Muscle of back (tissue), 11 donors: ENCODE measurements around the gene LEFTY1. TPM values are rescaled to one million over a fixed set of nuclear protein-coding genes. Genes with fewer than 3 reads are reported as not detected.

ENCODE experiments used
- DNase-seq, 3 donors: peaks; one replicate each; pipeline versions ENCODE4 v3.0.0 to v3.0.0-alpha.2; 2013
- polyA plus RNA-seq, 10 donors: library from polyadenylated mRNA; unstranded; fragments of 120-200 nt; gene quantifications; one replicate each; pipeline ENCODE4 v1.2.1, GENCODE V29; 2013; ENCODE audit not compliant: insufficient read length in 10 of 10

Gene LEFTY1
- polyA plus RNA-seq, 10 donors, result 0.18 to 0.48 (median 0.31) TPM; not detected in 2

- DNase-seq, result no peak
Measured at GRCh38 chr1:225917101-225917500, 28.2 kb upstream of the LEFTY1 start.

- DNase-seq, result no peak
Measured at GRCh38 chr1:225915538-225915991, 26.6 kb upstream of the LEFTY1 start.

DNA sequence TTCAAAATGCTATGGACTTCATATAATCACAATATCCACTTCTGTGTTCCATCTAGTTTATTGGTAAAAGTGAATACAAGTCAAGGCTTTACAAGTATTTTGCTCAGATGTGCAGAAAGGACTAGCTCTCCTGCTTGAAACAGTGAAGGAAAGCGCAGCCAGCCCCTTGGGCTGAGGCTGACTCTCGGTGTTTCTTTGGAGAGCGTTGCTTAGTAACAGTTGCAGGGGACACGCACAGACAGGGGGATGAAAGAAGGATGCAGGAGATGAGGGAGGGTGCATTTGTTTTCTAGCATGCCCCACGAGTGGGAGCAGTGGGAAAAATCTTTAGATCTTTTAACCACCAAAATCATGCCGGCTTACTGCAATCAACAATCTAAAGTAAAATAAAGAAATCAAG, 26.0 kb upstream of the LEFTY1 start:
- no peak for DNase-seq

DNA sequence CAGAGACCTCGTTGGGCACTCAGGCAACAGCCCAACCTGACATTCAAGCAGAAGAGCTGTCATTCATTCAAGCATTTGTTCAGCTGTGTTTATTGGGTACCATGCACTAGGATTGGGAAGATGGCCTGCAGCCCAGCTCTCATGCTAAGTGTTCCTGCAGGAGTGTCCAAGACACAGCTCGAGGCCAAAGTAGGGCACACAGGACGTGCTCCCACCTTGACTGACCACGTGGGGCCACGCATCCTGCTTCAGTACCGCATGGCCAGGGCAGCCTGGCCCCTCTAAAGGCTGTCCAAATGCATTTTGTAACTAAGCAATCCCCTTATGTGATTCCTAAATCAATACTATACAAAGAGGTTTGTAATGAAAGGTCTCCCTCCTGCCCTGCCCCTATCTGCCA, 25.4 kb upstream of the LEFTY1 start:
- DNase-seq, result no peak

GRCh38 chr1:225911191-225912130, 22.5 kb upstream of the LEFTY1 start:
- DNase-seq, result peak; percentile 30 to 87 (median 71)

- no peak for DNase-seq
Measured at GRCh38 chr1:225909477-225909876, 20.5 kb upstream of the LEFTY1 start.

DNA sequence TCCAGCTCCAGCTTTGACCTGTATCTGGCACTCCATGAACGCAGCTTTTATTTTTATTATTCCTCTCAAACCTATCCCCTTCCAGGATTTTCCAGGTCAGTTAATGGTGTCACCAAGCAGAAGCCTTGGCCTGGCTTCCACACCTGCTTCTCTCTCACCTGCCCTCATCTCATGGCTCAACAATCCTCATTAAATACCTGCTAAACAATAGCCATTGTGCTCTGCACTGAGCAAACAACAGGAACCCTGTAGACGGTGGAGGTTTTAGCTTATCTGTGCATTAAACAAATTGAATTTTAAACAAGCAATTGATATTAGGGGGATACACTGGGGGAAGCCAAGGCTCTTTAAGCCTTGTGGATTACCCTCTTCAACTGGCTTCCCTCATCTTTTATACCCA, 19.8 kb upstream of the LEFTY1 start:
- DNase-seq, result no peak

DNA sequence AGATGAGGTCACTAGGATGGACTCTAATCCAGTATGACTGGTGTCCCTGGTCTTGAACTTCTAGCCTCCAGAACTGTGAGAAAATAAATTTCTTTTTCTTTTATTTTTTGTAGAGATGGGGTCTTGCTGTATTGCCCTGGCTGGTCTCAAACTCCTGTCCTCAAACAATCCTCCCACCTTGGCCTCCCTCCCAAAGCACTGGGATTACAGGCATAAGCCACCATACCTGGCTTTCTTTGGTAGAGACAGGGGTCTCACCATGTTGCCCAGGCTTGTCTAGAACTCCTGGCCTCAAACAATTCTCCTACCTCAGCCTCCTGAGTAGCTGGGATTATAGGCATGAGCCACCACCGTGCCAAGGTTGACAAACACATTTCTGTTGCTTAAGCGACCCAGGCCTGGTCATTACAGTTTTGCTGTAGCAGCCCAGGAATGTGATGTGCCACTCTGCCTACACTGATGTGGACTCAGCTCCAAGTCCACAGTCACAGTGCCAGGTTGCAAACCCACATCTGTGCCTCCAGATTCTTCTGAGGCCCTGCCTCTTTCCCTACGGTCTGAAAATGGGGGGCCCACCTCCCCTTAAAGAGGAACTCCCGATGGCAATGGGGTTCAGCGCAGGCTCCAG, 19.2 kb upstream of the LEFTY1 start:
- no peak for DNase-seq

DNA sequence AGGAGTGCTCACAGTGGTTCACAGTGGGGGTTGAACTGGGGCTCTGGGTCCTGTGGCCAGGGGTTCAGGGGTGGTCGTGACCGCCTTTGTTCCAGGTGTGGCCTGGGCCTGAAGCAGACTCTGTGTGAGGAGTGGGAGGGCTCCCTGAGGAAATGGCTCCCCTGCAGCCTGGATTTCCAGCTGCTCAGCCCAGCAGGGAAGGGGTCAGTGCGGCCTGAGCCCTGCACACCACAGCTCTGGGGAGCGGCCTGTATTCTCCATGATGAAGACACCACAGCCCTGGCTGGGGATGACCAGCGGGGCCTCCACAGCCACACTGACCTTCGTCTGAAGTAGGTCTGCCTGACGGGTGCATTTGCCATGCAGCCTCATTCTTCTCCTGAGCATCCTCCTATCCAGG, 18.4 kb upstream of the LEFTY1 start:
- no peak for DNase-seq

GRCh38 chr1:225906467-225906866, 17.5 kb upstream of the LEFTY1 start:
- DNase-seq, result no peak

DNA sequence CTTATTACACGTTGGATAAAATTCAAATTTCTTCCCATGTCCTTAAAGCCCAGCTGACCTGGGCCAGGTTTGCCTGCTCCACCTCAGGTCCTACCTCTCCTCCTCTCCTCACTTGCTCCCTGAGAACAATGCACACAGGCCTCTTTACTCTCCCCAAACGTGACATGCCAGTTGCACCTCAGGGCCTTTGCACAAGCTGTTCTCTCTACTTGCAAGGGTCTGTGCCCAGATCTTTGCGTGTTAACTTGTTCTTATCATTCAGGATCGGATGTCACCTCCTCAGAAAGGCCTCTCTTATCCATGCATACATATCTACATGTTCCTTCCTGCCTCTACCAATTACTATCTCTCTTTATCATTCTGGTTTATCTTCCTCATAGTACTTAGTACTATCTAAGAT, 14.7 kb upstream of the LEFTY1 start:
- DNase-seq, result no peak

DNA sequence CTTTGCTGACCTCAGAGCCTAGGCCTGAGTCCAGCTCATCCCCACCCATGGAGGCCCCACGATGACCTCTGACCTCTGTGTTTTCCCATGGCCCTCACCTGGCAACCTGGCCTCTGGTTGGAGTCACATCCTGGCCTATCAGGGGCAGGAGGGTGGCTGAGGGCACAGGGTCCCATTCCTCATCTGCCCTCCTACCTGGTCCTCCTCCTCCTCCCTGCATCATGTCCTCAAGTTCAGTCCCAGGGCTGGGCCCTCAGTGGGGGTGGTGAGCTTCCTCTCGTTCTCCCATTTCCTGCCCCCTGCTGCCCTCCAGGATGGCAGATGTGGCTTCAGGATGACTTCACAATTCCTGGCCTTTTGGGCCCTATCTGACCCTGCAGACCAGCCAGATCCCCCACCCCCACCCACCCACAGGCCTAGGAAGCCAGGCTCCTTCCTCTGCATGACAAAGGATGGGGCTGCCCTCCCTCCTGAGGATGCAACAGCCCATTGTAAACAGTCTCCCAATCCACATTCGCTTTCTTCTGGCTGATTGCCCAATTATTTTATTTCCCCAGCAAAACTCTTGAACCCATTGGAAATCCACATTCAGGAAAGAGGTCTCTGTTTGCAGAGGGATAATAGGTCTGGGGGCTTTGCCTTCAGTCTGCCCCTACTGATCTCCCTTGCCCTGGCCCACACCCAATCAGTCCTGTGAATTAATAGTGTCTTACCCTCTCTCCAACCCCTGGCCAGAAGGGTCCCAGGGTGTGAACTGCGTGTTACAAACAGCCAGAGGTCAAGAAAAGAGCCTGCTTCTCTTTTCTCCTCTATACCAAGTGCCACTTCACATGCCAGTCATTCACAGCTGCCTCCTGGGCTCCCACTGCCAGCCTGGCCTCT, 10.3 kb upstream of the LEFTY1 start:
- no peak for DNase-seq

GRCh38 chr1:225897595-225898514, 8.9 kb upstream of the LEFTY1 start:
- DNase-seq, result no peak

DNA sequence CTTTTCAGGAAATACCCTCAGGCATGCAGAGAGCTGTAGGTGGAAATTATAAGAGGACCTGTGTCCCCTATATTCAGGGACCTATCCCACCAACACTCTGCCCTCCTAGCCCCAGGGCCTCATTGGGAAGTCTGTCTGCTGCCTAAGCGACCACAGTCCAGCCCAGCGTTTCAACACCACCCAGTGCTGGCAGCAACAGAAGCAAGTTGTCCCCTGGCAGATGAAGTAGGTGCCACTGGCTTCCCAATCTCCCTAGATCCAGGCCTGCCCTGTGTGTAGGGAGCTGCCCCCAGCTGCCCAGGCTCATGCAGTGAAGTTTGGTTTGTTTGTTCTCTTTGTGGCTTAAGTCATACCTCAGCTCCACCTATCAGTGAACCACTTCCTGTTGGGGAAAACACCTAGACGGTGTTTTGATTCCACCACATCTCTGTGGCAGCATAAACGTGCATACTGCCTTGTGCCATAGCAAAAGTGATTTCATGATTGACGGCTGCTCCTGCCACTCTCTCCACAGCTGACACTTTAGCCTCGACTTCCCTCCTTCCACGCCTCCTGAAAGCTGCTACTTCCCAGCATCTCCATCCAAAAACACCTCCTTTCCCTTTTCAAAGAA, 8.1 kb upstream of the LEFTY1 start:
- no peak for DNase-seq

- no peak for DNase-seq
Measured at GRCh38 chr1:225896494-225896893, 7.5 kb upstream of the LEFTY1 start.

- DNase-seq, result no peak
Measured at GRCh38 chr1:225892307-225892706, 3.4 kb upstream of the LEFTY1 start.

- no peak for DNase-seq
Measured at GRCh38 chr1:225891229-225891972, 2.5 kb upstream of the LEFTY1 start.

- DNase-seq, result no peak
Measured at GRCh38 chr1:225890346-225891228, 1.6 kb upstream of the LEFTY1 start.

DNA sequence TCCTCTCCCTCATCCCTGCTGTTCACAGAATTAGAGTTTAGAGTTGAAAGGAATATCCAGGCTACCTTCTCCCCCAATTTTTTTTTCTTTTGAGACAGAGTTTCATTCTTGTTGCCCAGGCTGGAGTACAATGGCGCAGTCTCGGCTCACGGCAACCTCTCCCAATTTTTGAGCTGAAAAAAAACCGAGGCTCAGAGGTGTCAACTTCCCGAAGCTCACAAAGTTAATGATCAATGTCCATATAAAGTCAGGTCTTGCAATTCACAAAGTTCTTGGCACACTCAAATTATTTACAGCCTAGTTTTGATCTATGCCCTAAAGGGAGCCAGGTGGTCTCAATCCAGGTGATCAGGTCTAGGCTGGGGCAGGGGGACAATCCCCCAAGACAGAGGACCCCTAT, 797 bp upstream of the LEFTY1 start:
- DNase-seq, result no peak
